Measurements from ENCODE around the gene COLEC12.

The COLEC12 gene

DNA sequence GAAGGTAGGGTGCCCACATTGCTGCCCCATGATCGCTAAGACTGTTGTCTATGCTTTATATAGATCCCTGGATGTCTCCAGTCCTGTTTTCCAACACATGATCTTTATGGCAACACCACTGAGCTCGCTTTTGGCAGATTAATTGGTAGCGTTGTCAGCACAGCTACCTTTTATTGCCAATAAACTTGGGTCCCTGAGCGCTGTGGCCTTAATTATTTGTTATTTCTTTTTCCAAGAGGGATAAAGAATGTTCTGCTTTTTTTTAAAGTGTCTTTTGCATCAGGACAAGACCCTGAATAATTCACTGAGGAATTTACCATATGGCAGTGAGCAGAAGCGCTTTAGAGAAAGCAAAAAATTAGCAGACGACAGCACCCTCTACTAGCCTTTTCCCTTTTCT is 113.5 kb downstream of the COLEC12 start:
- TF ChIP-seq, protein P1, sequence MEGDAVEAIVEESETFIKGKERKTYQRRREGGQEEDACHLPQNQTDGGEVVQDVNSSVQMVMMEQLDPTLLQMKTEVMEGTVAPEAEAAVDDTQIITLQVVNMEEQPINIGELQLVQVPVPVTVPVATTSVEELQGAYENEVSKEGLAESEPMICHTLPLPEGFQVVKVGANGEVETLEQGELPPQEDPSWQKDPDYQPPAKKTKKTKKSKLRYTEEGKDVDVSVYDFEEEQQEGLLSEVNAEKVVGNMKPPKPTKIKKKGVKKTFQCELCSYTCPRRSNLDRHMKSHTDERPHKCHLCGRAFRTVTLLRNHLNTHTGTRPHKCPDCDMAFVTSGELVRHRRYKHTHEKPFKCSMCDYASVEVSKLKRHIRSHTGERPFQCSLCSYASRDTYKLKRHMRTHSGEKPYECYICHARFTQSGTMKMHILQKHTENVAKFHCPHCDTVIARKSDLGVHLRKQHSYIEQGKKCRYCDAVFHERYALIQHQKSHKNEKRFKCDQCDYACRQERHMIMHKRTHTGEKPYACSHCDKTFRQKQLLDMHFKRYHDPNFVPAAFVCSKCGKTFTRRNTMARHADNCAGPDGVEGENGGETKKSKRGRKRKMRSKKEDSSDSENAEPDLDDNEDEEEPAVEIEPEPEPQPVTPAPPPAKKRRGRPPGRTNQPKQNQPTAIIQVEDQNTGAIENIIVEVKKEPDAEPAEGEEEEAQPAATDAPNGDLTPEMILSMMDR (IDR thresholded peaks at IDR 0.05; ENCODE audit: unreplicated experiment in 3 of 3): no peak
- Mint-ChIP-seq H3K27me3 (ENCODE audit: low read depth) (no peaks in the 10 kb centered on the region), H3K36me3 (ENCODE audit: low read depth) (peaks cover 6% of the 10 kb centered on the region), H3K9me3 (peaks cover 2% of the 10 kb centered on the region), H3K27ac (no peak overlapping the region), H3K4me1 (peaks cover 4% of the 10 kb centered on the region), H3K4me3 (no peak overlapping the region)

DNA sequence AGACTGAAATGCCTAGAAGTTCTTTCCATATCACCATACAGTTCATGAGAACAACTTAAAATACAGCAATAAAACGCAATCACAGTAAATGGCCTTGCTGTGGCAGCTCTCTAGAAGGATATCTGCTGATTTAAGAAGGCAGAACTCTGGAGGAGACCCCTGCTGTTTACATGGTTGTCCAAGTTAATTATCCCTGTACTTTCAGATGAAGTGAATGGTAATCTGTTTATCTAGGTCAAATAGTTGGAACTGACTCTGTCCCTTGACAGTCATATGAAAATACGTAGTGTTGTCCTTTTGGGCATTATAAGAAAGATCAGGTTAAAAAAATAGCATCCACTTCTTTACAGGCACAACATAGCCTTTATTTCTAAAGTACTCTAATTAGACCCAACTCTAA is 115.6 kb downstream of the COLEC12 start:
- peaks cover 21% of the 10 kb centered on the region for H3K4me1 Mint-ChIP-seq
- TF ChIP-seq, protein P1 (IDR thresholded peaks at IDR 0.05; ENCODE audit: unreplicated experiment in 3 of 3): no peak
- H3K4me3 Mint-ChIP-seq: no peak overlapping the region
- peak overlapping the region in 2 of 3 experiments; percentile 39 to 60 for H3K27ac Mint-ChIP-seq
- no peaks in the 10 kb centered on the region for H3K27me3 Mint-ChIP-seq (ENCODE audit: low read depth)
- peaks cover 2% of the 10 kb centered on the region for H3K9me3 Mint-ChIP-seq
- H3K36me3 Mint-ChIP-seq (ENCODE audit: low read depth): peaks cover 6% of the 10 kb centered on the region

DNA sequence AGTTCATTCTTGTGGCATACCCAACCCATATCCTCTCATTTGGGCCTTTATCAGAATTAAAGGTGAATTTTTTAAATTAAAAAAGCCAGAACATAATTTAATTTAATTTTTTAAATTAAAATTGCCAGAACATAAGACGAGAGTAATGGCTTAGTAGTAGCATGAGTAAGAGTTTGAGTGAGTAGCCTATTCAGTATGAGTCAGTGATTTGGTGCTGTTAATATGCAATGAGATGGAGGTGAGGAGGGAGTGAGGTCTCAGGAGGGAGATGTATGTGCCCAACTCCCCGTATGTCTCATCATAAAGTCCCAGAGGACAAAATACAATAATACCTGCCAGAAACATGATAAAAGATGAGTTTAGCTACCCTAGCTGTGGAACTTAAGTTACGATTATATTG is 117.4 kb downstream of the COLEC12 start:
- Mint-ChIP-seq H3K36me3 (ENCODE audit: low read depth) (peaks cover 6% of the 10 kb centered on the region), H3K4me1 (peaks cover 36% of the 10 kb centered on the region), H3K27me3 (ENCODE audit: low read depth) (no peaks in the 10 kb centered on the region), H3K4me3 (no peak overlapping the region), H3K27ac (no peak overlapping the region), H3K9me3 (peaks cover 2% of the 10 kb centered on the region)
- TF ChIP-seq, protein P1 (IDR thresholded peaks at IDR 0.05; ENCODE audit: unreplicated experiment in 3 of 3): no peak

DNA sequence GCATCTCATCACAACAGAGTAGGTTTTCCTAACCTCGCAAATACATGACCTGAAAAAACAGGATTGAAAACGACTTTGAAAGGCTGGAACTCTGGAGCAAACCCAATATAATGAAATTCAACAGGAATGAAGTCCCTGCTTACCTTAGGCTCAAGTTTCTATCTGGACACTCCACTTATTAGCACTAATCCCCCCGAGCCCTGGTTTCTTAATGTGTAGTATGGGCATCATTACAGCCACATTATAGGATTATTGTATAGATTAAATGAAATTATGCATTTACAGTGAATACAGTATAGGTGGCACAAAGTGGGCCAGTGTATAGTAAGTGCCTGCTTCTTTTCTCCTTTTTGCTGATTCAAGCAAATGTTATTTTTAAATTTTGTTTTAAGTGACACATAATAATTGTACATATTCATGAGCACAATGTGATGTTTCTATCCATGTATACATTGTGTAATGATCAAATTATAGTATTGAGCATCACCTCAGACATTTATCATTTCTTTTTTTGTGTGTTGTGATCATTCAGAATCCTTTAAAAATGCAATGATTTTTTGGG is 118.0 kb downstream of the COLEC12 start:
- TF ChIP-seq, protein P1 (IDR thresholded peaks at IDR 0.05; ENCODE audit: unreplicated experiment in 3 of 3): no peak
- H3K4me1 Mint-ChIP-seq: peaks cover 39% of the 10 kb centered on the region
- H3K27me3 Mint-ChIP-seq (ENCODE audit: low read depth): no peaks in the 10 kb centered on the region
- no peak overlapping the region for H3K27ac Mint-ChIP-seq
- H3K36me3 Mint-ChIP-seq (ENCODE audit: low read depth): peaks cover 6% of the 10 kb centered on the region
- H3K4me3 Mint-ChIP-seq: no peak overlapping the region
- H3K9me3 Mint-ChIP-seq: peaks cover 2% of the 10 kb centered on the region

DNA sequence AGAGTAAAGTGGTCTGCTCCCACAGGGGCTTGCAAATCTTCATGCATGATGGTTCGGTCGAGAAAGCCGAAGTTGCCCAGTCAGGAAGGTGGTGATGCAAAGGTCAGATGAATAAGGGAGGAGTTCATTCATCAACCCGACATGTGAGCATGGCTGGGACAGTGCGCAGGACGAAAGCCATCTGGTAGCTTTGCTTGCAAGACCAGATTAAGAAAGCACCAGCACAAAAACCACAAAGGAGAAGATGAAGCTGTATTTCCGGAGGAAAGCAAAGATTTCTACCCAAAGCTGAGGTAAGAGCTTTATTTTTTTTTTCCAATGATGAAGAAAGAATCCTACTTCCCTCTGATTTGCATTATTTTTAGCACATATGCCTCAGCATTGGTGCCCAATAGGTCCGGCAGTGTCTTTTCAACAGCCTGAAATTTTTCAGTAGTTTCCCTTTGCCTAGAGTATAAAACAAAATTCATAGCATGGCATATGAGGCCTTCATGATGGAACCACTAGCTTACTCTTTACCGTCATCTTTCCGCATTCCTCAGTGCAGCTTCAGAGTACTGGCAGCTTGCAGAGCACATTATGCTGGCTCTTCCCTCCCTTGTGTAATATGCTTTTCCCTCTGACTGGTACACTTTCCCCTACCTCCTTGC is 120.7 kb downstream of the COLEC12 start:
- Mint-ChIP-seq H3K27me3 (ENCODE audit: low read depth) (no peaks in the 10 kb centered on the region), H3K4me3 (peak overlapping the region; percentile 6 to 22 (median 9)), H3K9me3 (peaks cover 2% of the 10 kb centered on the region), H3K4me1 (peaks cover 62% of the 10 kb centered on the region), H3K36me3 (ENCODE audit: low read depth) (peaks cover 6% of the 10 kb centered on the region), H3K27ac (peak overlapping the region; percentile 68 to 86 (median 75))
- TF ChIP-seq, protein P1 (IDR thresholded peaks at IDR 0.05; ENCODE audit: unreplicated experiment in 3 of 3): no peak

DNA sequence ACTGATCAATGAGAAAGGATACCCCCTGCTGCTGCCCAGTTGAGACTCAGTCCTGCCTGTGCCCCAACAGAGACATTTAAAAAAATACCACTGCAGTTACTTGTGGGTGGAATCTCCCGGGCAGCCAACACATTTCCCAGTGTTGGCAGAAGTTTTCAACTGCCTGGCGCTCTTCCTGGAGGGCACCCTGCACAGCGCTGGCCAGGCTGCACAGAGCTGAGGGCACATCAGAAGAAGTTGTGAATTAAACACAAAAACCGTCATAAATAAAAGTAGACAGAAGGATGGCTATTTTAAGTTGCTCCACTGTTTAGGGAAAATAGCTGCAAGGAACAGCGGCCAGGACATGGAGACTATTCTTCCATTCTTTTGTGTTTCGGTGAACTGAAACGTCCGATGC is 122.4 kb downstream of the COLEC12 start:
- peaks cover 72% of the 10 kb centered on the region for H3K4me1 Mint-ChIP-seq
- TF ChIP-seq, protein P1 (IDR thresholded peaks at IDR 0.05; ENCODE audit: unreplicated experiment in 3 of 3): no peak
- H3K36me3 Mint-ChIP-seq (ENCODE audit: low read depth): peaks cover under 1% of the 10 kb centered on the region
- H3K27me3 Mint-ChIP-seq (ENCODE audit: low read depth): no peaks in the 10 kb centered on the region
- H3K27ac Mint-ChIP-seq: peak overlapping the region in 2 of 3 experiments; percentile 49 to 53
- H3K4me3 Mint-ChIP-seq: no peak overlapping the region
- no peaks in the 10 kb centered on the region for H3K9me3 Mint-ChIP-seq

Data from nephron (organoid).